Nephron progenitor cell (in vitro differentiated cells): ENCODE data around the gene POLL.

Experiments
- DNase-seq: peaks from one replicate; pipeline ENCODE4 v3.0.0; 2021
- H3K27ac Mint-ChIP-seq: 2 replicates; pipeline ENCODE4 v1.8.0; 2021; ENCODE audit warnings: mild to moderate bottlenecking, moderate library complexity, mixed read lengths
- H3K27me3 Mint-ChIP-seq: 2 replicates; pipeline ENCODE4 v1.8.0; 2021; ENCODE audit warnings: mild to moderate bottlenecking, low read depth, mixed read lengths; ENCODE audit not compliant: poor library complexity
- H3K36me3 Mint-ChIP-seq: 2 replicates; pipeline ENCODE4 v1.8.0; 2021; ENCODE audit warnings: low read depth, mixed read lengths
- H3K4me1 Mint-ChIP-seq: 2 replicates; pipeline ENCODE4 v1.8.0; 2021; ENCODE audit warnings: mixed read lengths
- H3K4me3 Mint-ChIP-seq: 2 replicates; pipeline ENCODE4 v1.8.0; 2021; ENCODE audit warnings: mild to moderate bottlenecking, moderate library complexity, mixed read lengths
- H3K9me3 Mint-ChIP-seq: 2 replicates; pipeline ENCODE4 v1.8.0; 2021; ENCODE audit warnings: mild to moderate bottlenecking, moderate library complexity, mixed read lengths
- CTCF ChIP-seq: fragments of 200-600 bp; sonication (generic); IDR thresholded peaks from 2 replicates; pipeline ENCODE4 v1.5.0; 2021; ENCODE audit warnings: antibody characterized with exemption

The POLL gene

GRCh38 chr10:101557541-101557940 lies 30.5 kb downstream of the POLL start:
- no peak overlapping the region for H3K4me3 Mint-ChIP-seq
- no peaks in the 10 kb centered on the region for H3K27me3 Mint-ChIP-seq
- H3K36me3 Mint-ChIP-seq, result peaks cover 32% of the 10 kb centered on the region
- TF ChIP-seq CTCF, result no peak
- DNase-seq, result no peak
- peaks cover 53% of the 10 kb centered on the region for H3K4me1 Mint-ChIP-seq
- H3K9me3 Mint-ChIP-seq, result no peaks in the 10 kb centered on the region
- H3K27ac Mint-ChIP-seq, result no peak overlapping the region

GRCh38 chr10:101552442-101552841 lies 35.6 kb downstream of the POLL start:
- Mint-ChIP-seq H3K27me3 (peaks cover 3% of the 10 kb centered on the region), H3K4me3 (no peak overlapping the region), H3K4me1 (peaks cover 14% of the 10 kb centered on the region), H3K27ac (no peak overlapping the region), H3K9me3 (no peaks in the 10 kb centered on the region), H3K36me3 (peaks cover 63% of the 10 kb centered on the region)
- DNase-seq, result no peak
- TF ChIP-seq CTCF, result no peak

- H3K27me3 Mint-ChIP-seq, result peaks cover 3% of the 10 kb centered on the region
- H3K36me3 Mint-ChIP-seq, result peaks cover 71% of the 10 kb centered on the region
- no peak for TF ChIP-seq CTCF
- no peak overlapping the region for H3K4me3 Mint-ChIP-seq
- DNase-seq, result no peak
- no peaks in the 10 kb centered on the region for H3K9me3 Mint-ChIP-seq
- H3K4me1 Mint-ChIP-seq, result no peaks in the 10 kb centered on the region
- H3K27ac Mint-ChIP-seq, result no peak overlapping the region
Measured at GRCh38 chr10:101550965-101551364, 37.1 kb downstream of the POLL start.

GRCh38 chr10:101545898-101546297 lies 42.2 kb downstream of the POLL start:
- no peaks in the 10 kb centered on the region for H3K4me1 Mint-ChIP-seq
- H3K36me3 Mint-ChIP-seq, result peaks cover 45% of the 10 kb centered on the region
- H3K27ac Mint-ChIP-seq, result no peak overlapping the region
- no peak overlapping the region for H3K4me3 Mint-ChIP-seq
- TF ChIP-seq CTCF, result no peak
- DNase-seq, result no peak
- H3K27me3 Mint-ChIP-seq, result no peaks in the 10 kb centered on the region
- no peaks in the 10 kb centered on the region for H3K9me3 Mint-ChIP-seq

GRCh38 chr10:101538446-101538845 lies 49.6 kb downstream of the POLL start:
- no peak for DNase-seq
- H3K27me3 Mint-ChIP-seq, result no peaks in the 10 kb centered on the region
- no peaks in the 10 kb centered on the region for H3K4me1 Mint-ChIP-seq
- H3K36me3 Mint-ChIP-seq, result peaks cover 22% of the 10 kb centered on the region
- TF ChIP-seq CTCF, result no peak
- no peak overlapping the region for H3K4me3 Mint-ChIP-seq
- H3K9me3 Mint-ChIP-seq, result no peaks in the 10 kb centered on the region
- H3K27ac Mint-ChIP-seq, result no peak overlapping the region

GRCh38 chr10:101536800-101537199 lies 51.3 kb downstream of the POLL start:
- no peak for DNase-seq

More at GRCh38 chr10:101536800-101537199, 51.3 kb downstream of the POLL start:
- H3K36me3 Mint-ChIP-seq, result peaks cover 26% of the 10 kb centered on the region
- peaks cover 3% of the 10 kb centered on the region for H3K27me3 Mint-ChIP-seq
- H3K4me1 Mint-ChIP-seq, result no peaks in the 10 kb centered on the region
- no peaks in the 10 kb centered on the region for H3K9me3 Mint-ChIP-seq
- peak; percentile 64 for TF ChIP-seq CTCF
- no peak overlapping the region for H3K4me3 Mint-ChIP-seq
- H3K27ac Mint-ChIP-seq, result no peak overlapping the region
